GM10266 (cell line): Measurements from ENCODE around the gene TXN2.
"Not testable (repeated sequence)": the region's sequence is repeated elsewhere in the genome, so short reads cannot be mapped to it uniquely, and the experiment has no call there.

Experiments
- DNase-seq: peaks from one replicate; pipeline ENCODE4 v3.0.0; 2012; ENCODE audit errors: extremely low spot score
- TF ChIP-seq, protein P1 (sequence below): IDR thresholded peaks from 2 replicates; pipeline ENCODE4 v1.5.1; 2012; ENCODE audit warnings: mild to moderate bottlenecking, low read depth; ENCODE audit not compliant: control insufficient read depth, insufficient read depth; ENCODE audit errors: missing control alignments

The TXN2 gene

DNA sequence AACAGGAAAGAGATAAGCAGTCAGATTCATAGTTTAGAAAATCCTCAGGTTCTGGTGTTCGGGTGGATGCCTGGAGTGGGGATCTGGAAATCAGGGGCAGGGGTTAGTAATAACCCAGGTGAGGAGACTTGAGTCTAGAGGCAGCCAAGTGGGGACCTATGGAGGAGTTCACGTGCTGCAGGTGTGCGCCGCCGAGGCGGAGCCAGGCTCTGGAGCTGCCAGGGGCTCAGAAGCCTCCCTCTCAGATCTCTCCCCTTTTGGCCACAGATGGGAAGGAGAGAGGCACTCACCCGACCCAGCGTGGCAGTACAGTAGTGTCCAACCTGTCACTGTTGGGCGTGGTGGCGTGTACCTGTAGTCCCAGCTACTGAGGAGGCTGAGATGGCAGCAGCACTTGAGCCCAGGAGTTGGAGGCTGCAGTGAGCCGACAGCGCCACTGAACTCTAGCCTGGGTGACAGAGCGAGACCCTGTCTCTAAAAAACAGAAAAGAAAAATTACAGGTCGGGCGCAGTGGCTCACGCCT, 27.5 kb downstream of the TXN2 start:
- TF ChIP-seq, protein P1, sequence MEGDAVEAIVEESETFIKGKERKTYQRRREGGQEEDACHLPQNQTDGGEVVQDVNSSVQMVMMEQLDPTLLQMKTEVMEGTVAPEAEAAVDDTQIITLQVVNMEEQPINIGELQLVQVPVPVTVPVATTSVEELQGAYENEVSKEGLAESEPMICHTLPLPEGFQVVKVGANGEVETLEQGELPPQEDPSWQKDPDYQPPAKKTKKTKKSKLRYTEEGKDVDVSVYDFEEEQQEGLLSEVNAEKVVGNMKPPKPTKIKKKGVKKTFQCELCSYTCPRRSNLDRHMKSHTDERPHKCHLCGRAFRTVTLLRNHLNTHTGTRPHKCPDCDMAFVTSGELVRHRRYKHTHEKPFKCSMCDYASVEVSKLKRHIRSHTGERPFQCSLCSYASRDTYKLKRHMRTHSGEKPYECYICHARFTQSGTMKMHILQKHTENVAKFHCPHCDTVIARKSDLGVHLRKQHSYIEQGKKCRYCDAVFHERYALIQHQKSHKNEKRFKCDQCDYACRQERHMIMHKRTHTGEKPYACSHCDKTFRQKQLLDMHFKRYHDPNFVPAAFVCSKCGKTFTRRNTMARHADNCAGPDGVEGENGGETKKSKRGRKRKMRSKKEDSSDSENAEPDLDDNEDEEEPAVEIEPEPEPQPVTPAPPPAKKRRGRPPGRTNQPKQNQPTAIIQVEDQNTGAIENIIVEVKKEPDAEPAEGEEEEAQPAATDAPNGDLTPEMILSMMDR = no peak
- DNase-seq = no peak

DNA sequence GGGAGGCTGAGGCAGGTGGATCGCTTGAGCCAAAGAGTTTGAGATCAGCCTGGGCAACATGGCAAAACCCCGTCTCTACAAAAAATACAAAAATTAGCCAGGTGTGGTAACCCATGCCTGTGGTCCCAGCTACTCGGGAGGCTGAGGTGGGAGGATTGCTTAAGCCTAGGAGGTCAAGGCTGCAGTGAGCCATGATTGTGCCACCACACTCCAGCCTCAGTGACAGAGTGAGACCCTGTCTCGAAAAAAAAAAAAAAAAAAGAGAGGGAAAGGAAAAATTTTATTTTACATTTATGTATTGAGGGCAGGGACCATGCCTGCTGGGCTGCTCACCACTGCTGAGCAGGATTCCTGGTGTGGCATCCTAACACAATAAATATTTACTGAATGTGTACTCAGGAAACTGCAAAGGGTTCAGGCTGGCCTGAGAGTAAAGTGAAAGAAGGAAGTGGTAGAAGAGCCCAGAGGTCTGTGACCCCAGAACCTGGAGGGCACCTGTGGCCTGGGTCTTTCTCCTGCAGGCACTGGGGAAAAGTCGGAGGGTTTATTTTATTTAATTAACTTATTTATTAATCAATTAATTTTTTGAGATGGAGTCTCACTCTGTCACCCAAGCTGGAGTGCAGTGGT, 28.3 kb downstream of the TXN2 start:
- not testable (repeated sequence) for DNase-seq

DNA sequence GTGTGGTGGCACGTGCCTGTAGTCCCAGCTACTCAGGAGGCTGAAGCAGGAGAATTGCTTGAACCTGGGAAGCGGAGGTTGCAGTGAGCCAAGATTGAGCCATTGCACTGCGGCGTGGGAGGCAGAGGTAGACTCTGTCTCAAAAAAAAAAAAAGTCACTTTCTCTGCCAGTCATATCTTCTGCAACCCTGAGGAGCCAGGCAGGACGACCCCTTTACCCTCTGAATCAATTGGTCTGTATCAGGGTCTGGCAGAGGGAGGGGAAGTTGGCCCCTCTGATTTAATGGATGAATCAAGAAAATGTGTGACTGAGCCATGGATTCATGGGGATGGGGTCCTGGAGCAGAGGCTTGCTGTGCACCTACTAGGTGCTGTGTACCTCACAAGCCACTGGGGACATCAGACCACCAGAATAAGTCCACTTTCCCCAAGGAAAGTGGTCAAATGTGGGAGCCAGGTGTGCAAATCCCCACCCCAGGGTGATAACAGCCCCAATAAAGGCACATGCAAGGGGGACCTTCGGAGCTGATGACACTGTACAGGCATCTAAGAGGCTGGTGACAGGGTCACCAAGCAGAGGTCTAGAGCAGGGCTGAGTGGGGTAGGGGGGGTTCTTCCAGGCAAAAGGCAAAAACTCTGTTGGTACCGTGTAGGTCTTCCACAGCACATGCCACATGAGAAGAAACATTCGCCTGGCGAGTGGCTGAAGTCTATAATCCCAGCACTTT, 29.0 kb downstream of the TXN2 start:
- no peak for DNase-seq
- TF ChIP-seq, protein P1 = no peak

DNA sequence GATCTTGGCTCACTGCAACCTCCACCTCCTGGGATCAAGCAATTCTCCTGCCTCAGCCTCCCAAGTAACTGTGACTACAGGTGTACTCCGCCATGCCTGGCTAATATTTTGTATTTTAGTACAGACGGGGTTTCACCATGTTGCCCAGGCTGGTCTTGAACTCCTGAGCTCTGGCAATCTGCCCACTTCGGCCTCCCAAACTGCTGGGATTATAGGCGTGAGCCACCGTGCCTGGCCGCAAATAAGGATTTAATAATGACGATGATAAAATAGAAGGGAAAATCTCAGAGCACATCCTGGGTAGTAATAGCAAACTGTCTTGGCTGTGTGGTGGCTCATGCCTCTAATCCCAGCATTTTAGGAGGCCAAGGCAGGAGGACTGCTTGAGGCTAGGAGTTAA, 30.5 kb downstream of the TXN2 start:
- DNase-seq = not testable (repeated sequence)

DNA sequence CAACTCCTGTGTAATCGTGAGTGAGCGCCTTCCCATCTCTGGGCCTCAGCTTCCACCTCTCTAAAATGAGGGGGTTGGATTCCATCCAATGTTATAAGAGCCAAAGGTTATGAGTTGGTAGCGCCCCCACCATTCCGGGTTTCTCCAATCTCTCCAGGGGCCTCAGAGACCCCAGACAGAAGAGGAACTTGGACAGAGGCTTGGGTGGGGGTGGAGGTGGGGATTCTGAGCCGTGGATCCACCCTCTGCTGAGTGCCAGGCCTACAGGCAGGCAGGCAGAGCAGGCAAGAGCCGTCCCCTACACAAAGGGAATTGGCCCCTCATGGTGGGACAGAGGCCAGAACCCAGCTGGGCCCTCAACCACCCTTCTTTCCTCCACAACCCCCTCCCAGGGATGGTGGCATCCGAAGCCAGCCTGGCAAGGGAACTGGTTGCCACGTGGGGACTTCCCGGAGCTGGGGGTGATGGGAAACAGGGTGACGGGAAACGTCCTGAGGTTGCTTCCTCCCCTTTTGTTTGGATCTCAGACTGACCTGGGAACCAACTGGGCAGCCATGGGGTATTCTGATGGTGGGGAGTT, 31.8 kb downstream of the TXN2 start:
- TF ChIP-seq, protein P1 = no peak
- DNase-seq = no peak

DNA sequence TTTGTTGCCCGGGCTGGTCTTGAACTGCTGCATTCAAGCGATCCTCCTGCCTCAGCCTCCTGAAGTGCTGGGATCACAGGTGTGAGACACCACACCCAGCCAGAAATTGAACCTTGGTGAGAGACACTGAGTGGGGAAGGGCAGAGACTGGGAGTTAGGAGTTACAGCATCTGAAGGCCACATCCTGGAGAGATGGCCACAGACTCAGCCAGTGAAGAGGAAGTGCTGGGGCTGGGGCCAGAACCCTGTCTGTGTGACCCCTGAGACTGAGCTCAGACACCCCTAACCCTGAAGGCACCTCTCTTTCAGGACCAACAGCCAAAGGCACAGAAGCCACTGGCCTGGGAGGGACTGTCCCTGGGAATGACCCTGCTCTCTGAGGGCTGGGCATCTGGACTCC, 33.8 kb downstream of the TXN2 start:
- no peak for DNase-seq
- TF ChIP-seq, protein P1 = no peak

DNA sequence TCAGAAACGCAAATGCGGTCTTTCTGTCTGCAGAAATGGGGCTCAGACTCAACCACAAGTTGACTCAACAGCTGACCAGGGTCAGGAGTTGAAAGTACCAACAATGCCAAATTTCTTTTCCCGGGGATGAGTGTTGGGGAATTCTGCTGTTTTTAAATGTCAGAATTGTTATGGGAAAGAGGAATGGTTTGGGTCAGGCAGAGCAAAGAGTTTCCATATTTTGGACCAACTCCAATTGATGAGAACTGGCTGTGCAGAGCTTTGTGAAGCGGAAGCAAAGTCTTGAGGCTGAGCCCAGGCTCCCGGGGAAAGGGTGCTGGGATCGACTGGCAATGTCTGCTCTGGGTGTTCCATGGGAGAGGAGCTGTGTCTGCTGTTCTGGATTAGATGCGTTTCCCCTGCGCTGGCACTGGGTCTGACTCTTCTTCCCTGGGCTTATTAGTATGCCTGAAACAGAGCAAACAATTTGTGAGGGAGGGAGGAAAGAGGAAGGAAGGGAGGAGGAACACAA, 36.2 kb downstream of the TXN2 start:
- DNase-seq = no peak
- TF ChIP-seq, protein P1 = no peak

DNA sequence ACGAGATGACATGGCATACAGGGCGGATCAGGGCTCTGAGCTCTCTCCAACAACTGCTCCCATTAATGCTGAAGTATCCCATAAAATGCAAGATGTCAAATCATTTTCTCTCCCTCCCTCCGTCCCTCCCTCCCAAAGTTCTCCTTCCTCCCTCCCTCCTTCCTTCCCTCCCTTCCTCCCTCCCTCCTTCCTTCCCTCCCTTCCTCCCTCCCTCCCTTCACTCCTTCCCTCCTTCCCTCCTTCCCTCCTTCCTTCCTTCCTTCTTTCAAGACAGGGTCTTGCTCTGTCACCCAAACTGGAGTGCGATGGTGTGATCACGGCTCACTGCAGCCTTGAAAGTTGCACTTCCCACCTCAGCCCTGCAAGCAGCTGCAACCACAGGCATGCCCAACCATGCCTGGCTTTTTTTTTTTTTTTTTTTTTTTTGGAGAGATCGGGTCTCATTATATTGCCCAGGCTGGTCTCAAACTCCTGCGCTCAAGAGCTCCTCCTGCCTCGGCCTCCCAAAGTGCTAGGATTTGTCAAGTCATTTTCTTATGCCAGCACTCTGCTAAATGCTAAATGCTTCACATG, 38.2 kb downstream of the TXN2 start:
- DNase-seq = no peak
- TF ChIP-seq, protein P1 = no peak
